Measurements from ENCODE around the gene LELP1.

The LELP1 gene

GRCh38 chr1:153251988-153252387 is 48.8 kb downstream of the LELP1 start:
- H3K27me3 ChIP-seq (ENCODE audit: control insufficient read depth, low read length): no peaks in the 10 kb centered on the region
- H3F3A ChIP-seq (ENCODE audit: control insufficient read depth, insufficient read depth): no peaks in the 10 kb centered on the region
- H3K27ac ChIP-seq (ENCODE audit: low read depth, low read length): no peak overlapping the region
- no peak overlapping the region for H3K4me2 ChIP-seq (ENCODE audit: low read length)
- H3K79me2 ChIP-seq (ENCODE audit: control insufficient read depth, low read length): no peaks in the 10 kb centered on the region
- no peaks in the 10 kb centered on the region for H3K4me1 ChIP-seq (ENCODE audit: control insufficient read depth, low read length)
- no peaks in the 10 kb centered on the region for H3K9me3 ChIP-seq (ENCODE audit: control insufficient read depth, insufficient read depth, low read length)
- no peak overlapping the region for H3K4me3 ChIP-seq (ENCODE audit: low read length)
- H4K20me1 ChIP-seq (ENCODE audit: control insufficient read depth, insufficient read depth, low read depth, low read length): no peaks in the 10 kb centered on the region
- no peaks in the 10 kb centered on the region for H3K36me3 ChIP-seq (ENCODE audit: control insufficient read depth, low read length)
- TF ChIP-seq EZH2phosphoT487 (IDR thresholded peaks at IDR 0.05; ENCODE audit: borderline replicate concordance, low read length) (no peak), CTCF (IDR thresholded peaks at IDR 0.05; ENCODE audit: low read depth, low read length, poor library complexity, severe bottlenecking) (no peak)
- H3K9me2 ChIP-seq (replicated peaks; ENCODE audit: control insufficient read depth, low read length): no peaks in the 10 kb centered on the region

GRCh38 chr1:153253076-153253475 is 49.8 kb downstream of the LELP1 start:
- Histone ChIP-seq H3K9me3 (ENCODE audit: control insufficient read depth, insufficient read depth, low read length) (no peaks in the 10 kb centered on the region), H3K79me2 (ENCODE audit: control insufficient read depth, low read length) (no peaks in the 10 kb centered on the region), H3K27ac (ENCODE audit: low read depth, low read length) (no peak overlapping the region), H3K36me3 (ENCODE audit: control insufficient read depth, low read length) (no peaks in the 10 kb centered on the region), H3K4me3 (ENCODE audit: low read length) (no peak overlapping the region), H3K9me2 (replicated peaks; ENCODE audit: control insufficient read depth, low read length) (no peaks in the 10 kb centered on the region), H3K27me3 (ENCODE audit: control insufficient read depth, low read length) (no peaks in the 10 kb centered on the region), H3F3A (ENCODE audit: control insufficient read depth, insufficient read depth) (no peaks in the 10 kb centered on the region), H3K4me1 (ENCODE audit: control insufficient read depth, low read length) (no peaks in the 10 kb centered on the region), H3K4me2 (ENCODE audit: low read length) (no peak overlapping the region), H4K20me1 (ENCODE audit: control insufficient read depth, insufficient read depth, low read depth, low read length) (no peaks in the 10 kb centered on the region)
- no peak for TF ChIP-seq CTCF (IDR thresholded peaks at IDR 0.05; ENCODE audit: low read depth, low read length, poor library complexity, severe bottlenecking)
- TF ChIP-seq EZH2phosphoT487 (IDR thresholded peaks at IDR 0.05; ENCODE audit: borderline replicate concordance, low read length): no peak

- Histone ChIP-seq H3K27me3 (ENCODE audit: control insufficient read depth, low read length) (no peaks in the 10 kb centered on the region), H3K4me1 (ENCODE audit: control insufficient read depth, low read length) (no peaks in the 10 kb centered on the region), H3K9me2 (replicated peaks; ENCODE audit: control insufficient read depth, low read length) (no peaks in the 10 kb centered on the region), H4K20me1 (ENCODE audit: control insufficient read depth, insufficient read depth, low read depth, low read length) (no peaks in the 10 kb centered on the region), H3F3A (ENCODE audit: control insufficient read depth, insufficient read depth) (no peaks in the 10 kb centered on the region), H3K79me2 (ENCODE audit: control insufficient read depth, low read length) (no peaks in the 10 kb centered on the region), H3K27ac (ENCODE audit: low read depth, low read length) (no peak overlapping the region), H3K9me3 (ENCODE audit: control insufficient read depth, insufficient read depth, low read length) (no peaks in the 10 kb centered on the region), H3K36me3 (ENCODE audit: control insufficient read depth, low read length) (no peaks in the 10 kb centered on the region), H3K4me3 (ENCODE audit: low read length) (no peak overlapping the region), H3K4me2 (ENCODE audit: low read length) (no peak overlapping the region)
- no peak for TF ChIP-seq EZH2phosphoT487 (IDR thresholded peaks at IDR 0.05; ENCODE audit: borderline replicate concordance, low read length)
- TF ChIP-seq CTCF (IDR thresholded peaks at IDR 0.05; ENCODE audit: low read depth, low read length, poor library complexity, severe bottlenecking): no peak
Measured at GRCh38 chr1:153253693-153254092, 50.5 kb downstream of the LELP1 start.

Measured in DOHH2 (cell line).